GM23338 (cell line): Measurements from ENCODE around the gene BARX1. TPM values are rescaled to one million over a fixed set of nuclear protein-coding genes. Genes with fewer than 3 reads are reported as not detected.

Source experiments
- ATAC-seq: fragments of 200-7000 bp; cut with Tn5 transposase; 3 replicates; pipeline ENCODE4 v1.9.1; 2020
- DNase-seq: peaks from one replicate; pipeline ENCODE4 v3.0.0-alpha.2; 2015; ENCODE audit warnings: low spot score
- H2AFZ ChIP-seq: fragments of 200-600 bp; sonication (generic); 2 replicates; pipeline ENCODE4 v1.8.0; 2016; ENCODE audit warnings: antibody characterized with exemption, mild to moderate bottlenecking, moderate library complexity
- H3F3A ChIP-seq: fragments of 200-600 bp; sonication (generic); replicated peaks from 2 replicates; pipeline ENCODE4 v1.8.0; 2017; ENCODE audit warnings: antibody characterized with exemption, mixed run types, low read depth
- H3K27ac ChIP-seq: fragments of 200-600 bp; sonication (generic); 2 replicates; pipeline ENCODE4 v1.6.1; 2016; ENCODE audit warnings: low read depth
- H3K27me3 ChIP-seq: fragments of 200-600 bp; sonication (generic); 2 replicates; pipeline ENCODE4 v1.8.0; 2016; ENCODE audit warnings: mild to moderate bottlenecking, mixed run types, moderate library complexity; ENCODE audit not compliant: insufficient read depth
- H3K36me3 ChIP-seq: fragments of 200-600 bp; sonication (generic); 2 replicates; pipeline ENCODE4 v1.8.0; 2016; ENCODE audit warnings: mild to moderate bottlenecking; ENCODE audit not compliant: insufficient read depth
- H3K4me1 ChIP-seq: fragments of 200-600 bp; sonication (generic); 2 replicates; pipeline ENCODE4 v1.8.0; 2016; ENCODE audit warnings: mild to moderate bottlenecking, moderate library complexity; ENCODE audit not compliant: insufficient read depth
- H3K4me2 ChIP-seq: fragments of 200-600 bp; sonication (generic); 2 replicates; pipeline ENCODE4 v1.7.1; 2017; ENCODE audit warnings: mixed run types
- H3K4me3 ChIP-seq: fragments of 200-600 bp; sonication (generic); 2 replicates; pipeline ENCODE4 v1.6.1; 2016; ENCODE audit warnings: mixed run types
- H3K79me2 ChIP-seq: fragments of 200-600 bp; sonication (generic); replicated peaks from 2 replicates; pipeline ENCODE4 v1.8.0; 2017; ENCODE audit warnings: mild to moderate bottlenecking; ENCODE audit not compliant: insufficient read depth
- H3K9me2 ChIP-seq: fragments of 200-600 bp; sonication (generic); 2 replicates; pipeline ENCODE4 v1.8.0; 2017; ENCODE audit not compliant: insufficient read depth
- H4K20me1 ChIP-seq: fragments of 200-600 bp; sonication (generic); replicated peaks from 2 replicates; pipeline ENCODE4 v1.8.0; 2017; ENCODE audit warnings: mild to moderate bottlenecking; ENCODE audit not compliant: insufficient read depth
- H3K27ac Mint-ChIP-seq: 2 replicates; pipeline ENCODE4 v1.8.0; 2020; ENCODE audit warnings: inconsistent platforms, mild to moderate bottlenecking, moderate library complexity, mixed read lengths
- H3K27me3 Mint-ChIP-seq: 3 replicates; pipeline ENCODE4 v1.8.0; 2022; ENCODE audit warnings: low read depth, mild to moderate bottlenecking, moderate library complexity, mixed read lengths, inconsistent platforms; ENCODE audit not compliant: insufficient read depth, poor library complexity
- H3K36me3 Mint-ChIP-seq: 3 replicates; pipeline ENCODE4 v1.8.0; 2021; ENCODE audit warnings: low read depth, mild to moderate bottlenecking, inconsistent platforms, moderate library complexity, mixed read lengths
- H3K4me1 Mint-ChIP-seq: 3 replicates; pipeline ENCODE4 v1.8.0; 2020; ENCODE audit warnings: mild to moderate bottlenecking, inconsistent platforms, mixed read lengths
- H3K4me3 Mint-ChIP-seq: 3 replicates; pipeline ENCODE4 v1.8.0; 2021; ENCODE audit warnings: moderate library complexity, mild to moderate bottlenecking, inconsistent platforms, mixed read lengths
- H3K9me3 Mint-ChIP-seq: 3 replicates; pipeline ENCODE4 v1.8.0; 2020; ENCODE audit warnings: moderate library complexity, mild to moderate bottlenecking, inconsistent platforms, mixed read lengths
- CREB1 ChIP-seq: fragments of 250-450 bp; sonication (Bioruptor Pico); IDR thresholded peaks from 2 replicates; pipeline ENCODE4 v1.5.0; 2020; ENCODE audit warnings: low read depth, mild to moderate bottlenecking, moderate library complexity
- CTCF ChIP-seq, 2 experiments: fragments of 200-600 bp in 1 of 2; sonication (generic) in 1 of 2; conservative IDR thresholded peaks; 2 replicates each; pipeline versions ENCODE4 v1.5.1 to v1.6.1; 2016 to 2017; ENCODE audit warnings: antibody characterized with exemption in 2 of 2, low read depth in 2 of 2, mild to moderate bottlenecking in 2 of 2, moderate library complexity in 1 of 2
- ETS1 ChIP-seq: IDR thresholded peaks from 2 replicates; pipeline ENCODE4 v1.6.1; 2016; ENCODE audit warnings: antibody characterized with exemption
- EZH2 ChIP-seq: fragments of 200-600 bp; sonication (generic); IDR thresholded peaks from one replicate; pipeline ENCODE4 v1.8.0; 2017; ENCODE audit warnings: antibody characterized with exemption, mild to moderate bottlenecking, low read depth; ENCODE audit not compliant: unreplicated experiment
- EZH2phosphoT487 ChIP-seq: fragments of 200-600 bp; sonication (generic); IDR thresholded peaks from one replicate; pipeline ENCODE4 v1.8.1; 2018; ENCODE audit warnings: antibody characterized with exemption; ENCODE audit not compliant: unreplicated experiment
- JUNB ChIP-seq: IDR thresholded peaks from one replicate; pipeline ENCODE4 v1.6.1; 2016; ENCODE audit warnings: antibody characterized with exemption; ENCODE audit not compliant: unreplicated experiment
- NANOG ChIP-seq: IDR thresholded peaks from 2 replicates; pipeline ENCODE4 v1.6.1; 2016; ENCODE audit warnings: antibody characterized with exemption, borderline replicate concordance
- POLR2AphosphoS5 ChIP-seq: IDR thresholded peaks from 2 replicates; pipeline ENCODE4 v1.6.1; 2016; ENCODE audit warnings: antibody characterized with exemption, low read depth
- REST ChIP-seq: IDR thresholded peaks from one replicate; pipeline ENCODE4 v1.6.1; 2018; ENCODE audit warnings: antibody characterized with exemption; ENCODE audit not compliant: unreplicated experiment
- STAT1 ChIP-seq: IDR thresholded peaks from one replicate; pipeline ENCODE4 v1.6.1; 2016; ENCODE audit warnings: antibody characterized with exemption; ENCODE audit not compliant: unreplicated experiment
- ZNF114 ChIP-seq: fragments of 250-450 bp; sonication (Bioruptor Pico); IDR thresholded peaks from 2 replicates; pipeline ENCODE4 v1.5.0; 2020; ENCODE audit warnings: mild to moderate bottlenecking, moderate library complexity
- ZNF331 ChIP-seq: fragments of 250-450 bp; sonication (Bioruptor Pico); IDR thresholded peaks from 2 replicates; pipeline ENCODE4 v1.5.0; 2020; ENCODE audit warnings: low read depth, mild to moderate bottlenecking, moderate library complexity
- polyA plus RNA-seq: library from polyadenylated mRNA; unstranded; fragments of >200 nt; fragmentation: Nextera tagmentation; extraction: Ambion mirVana; gene quantifications from 2 replicates; pipeline ENCODE4 v1.2.1, GENCODE V29; 2016
- total RNA-seq: library from RNA; depleted of rRNA; stranded (reverse); fragments of >200 nt; shearing (Covaris generic); gene quantifications from 2 replicates; pipeline ENCODE4 v1.2.3, GENCODE V29; 2014
- TF ChIP-seq, protein P1 (sequence below): fragments of 250-450 bp; sonication (Bioruptor Pico); IDR thresholded peaks from 2 replicates; pipeline ENCODE4 v1.5.0; 2020; ENCODE audit warnings: mild to moderate bottlenecking, moderate library complexity

BARX1 gene
- total and polyA plus RNA-seq, 2 experiments from 2014 or later = 0.87 to 1.6 TPM

GRCh38 chr9:93942161-93942560, 13.0 kb downstream of the BARX1 start:
- H3K4me2 ChIP-seq = 0 out of 2 replicates have a peak overlapping the region, but pooled peaks have one; percentile 60
- Mint-ChIP-seq H3K9me3 (peaks cover 8% of the 10 kb centered on the region; the same call in 2 of the 3 replicates), H3K4me1 (peaks cover 30% of the 10 kb centered on the region), H3K36me3 (no peaks in the 10 kb centered on the region; the same call in 2 of the 3 replicates), H3K4me3 (no peak overlapping the region), H3K27ac (no peak overlapping the region), H3K27me3 (peaks cover 73% of the 10 kb centered on the region)
- peaks cover 57% of the 10 kb centered on the region for H3K27me3 ChIP-seq
- TF ChIP-seq REST (no peak), ZNF114 (CRISPR knock-in tag) (no peak), ZNF331 (CRISPR knock-in tag) (no peak), EZH2 (no peak), POLR2AphosphoS5 (no peak), CREB1 (CRISPR knock-in tag) (no peak), CTCF (conservative IDR thresholded peaks at IDR 0.05; ENCODE audit: low read depth in 2 of 2) (no peak), ETS1 (no peak), JUNB (no peak), STAT1 (no peak), NANOG (no peak), EZH2phosphoT487 (no peak)
- TF ChIP-seq, protein P1, sequence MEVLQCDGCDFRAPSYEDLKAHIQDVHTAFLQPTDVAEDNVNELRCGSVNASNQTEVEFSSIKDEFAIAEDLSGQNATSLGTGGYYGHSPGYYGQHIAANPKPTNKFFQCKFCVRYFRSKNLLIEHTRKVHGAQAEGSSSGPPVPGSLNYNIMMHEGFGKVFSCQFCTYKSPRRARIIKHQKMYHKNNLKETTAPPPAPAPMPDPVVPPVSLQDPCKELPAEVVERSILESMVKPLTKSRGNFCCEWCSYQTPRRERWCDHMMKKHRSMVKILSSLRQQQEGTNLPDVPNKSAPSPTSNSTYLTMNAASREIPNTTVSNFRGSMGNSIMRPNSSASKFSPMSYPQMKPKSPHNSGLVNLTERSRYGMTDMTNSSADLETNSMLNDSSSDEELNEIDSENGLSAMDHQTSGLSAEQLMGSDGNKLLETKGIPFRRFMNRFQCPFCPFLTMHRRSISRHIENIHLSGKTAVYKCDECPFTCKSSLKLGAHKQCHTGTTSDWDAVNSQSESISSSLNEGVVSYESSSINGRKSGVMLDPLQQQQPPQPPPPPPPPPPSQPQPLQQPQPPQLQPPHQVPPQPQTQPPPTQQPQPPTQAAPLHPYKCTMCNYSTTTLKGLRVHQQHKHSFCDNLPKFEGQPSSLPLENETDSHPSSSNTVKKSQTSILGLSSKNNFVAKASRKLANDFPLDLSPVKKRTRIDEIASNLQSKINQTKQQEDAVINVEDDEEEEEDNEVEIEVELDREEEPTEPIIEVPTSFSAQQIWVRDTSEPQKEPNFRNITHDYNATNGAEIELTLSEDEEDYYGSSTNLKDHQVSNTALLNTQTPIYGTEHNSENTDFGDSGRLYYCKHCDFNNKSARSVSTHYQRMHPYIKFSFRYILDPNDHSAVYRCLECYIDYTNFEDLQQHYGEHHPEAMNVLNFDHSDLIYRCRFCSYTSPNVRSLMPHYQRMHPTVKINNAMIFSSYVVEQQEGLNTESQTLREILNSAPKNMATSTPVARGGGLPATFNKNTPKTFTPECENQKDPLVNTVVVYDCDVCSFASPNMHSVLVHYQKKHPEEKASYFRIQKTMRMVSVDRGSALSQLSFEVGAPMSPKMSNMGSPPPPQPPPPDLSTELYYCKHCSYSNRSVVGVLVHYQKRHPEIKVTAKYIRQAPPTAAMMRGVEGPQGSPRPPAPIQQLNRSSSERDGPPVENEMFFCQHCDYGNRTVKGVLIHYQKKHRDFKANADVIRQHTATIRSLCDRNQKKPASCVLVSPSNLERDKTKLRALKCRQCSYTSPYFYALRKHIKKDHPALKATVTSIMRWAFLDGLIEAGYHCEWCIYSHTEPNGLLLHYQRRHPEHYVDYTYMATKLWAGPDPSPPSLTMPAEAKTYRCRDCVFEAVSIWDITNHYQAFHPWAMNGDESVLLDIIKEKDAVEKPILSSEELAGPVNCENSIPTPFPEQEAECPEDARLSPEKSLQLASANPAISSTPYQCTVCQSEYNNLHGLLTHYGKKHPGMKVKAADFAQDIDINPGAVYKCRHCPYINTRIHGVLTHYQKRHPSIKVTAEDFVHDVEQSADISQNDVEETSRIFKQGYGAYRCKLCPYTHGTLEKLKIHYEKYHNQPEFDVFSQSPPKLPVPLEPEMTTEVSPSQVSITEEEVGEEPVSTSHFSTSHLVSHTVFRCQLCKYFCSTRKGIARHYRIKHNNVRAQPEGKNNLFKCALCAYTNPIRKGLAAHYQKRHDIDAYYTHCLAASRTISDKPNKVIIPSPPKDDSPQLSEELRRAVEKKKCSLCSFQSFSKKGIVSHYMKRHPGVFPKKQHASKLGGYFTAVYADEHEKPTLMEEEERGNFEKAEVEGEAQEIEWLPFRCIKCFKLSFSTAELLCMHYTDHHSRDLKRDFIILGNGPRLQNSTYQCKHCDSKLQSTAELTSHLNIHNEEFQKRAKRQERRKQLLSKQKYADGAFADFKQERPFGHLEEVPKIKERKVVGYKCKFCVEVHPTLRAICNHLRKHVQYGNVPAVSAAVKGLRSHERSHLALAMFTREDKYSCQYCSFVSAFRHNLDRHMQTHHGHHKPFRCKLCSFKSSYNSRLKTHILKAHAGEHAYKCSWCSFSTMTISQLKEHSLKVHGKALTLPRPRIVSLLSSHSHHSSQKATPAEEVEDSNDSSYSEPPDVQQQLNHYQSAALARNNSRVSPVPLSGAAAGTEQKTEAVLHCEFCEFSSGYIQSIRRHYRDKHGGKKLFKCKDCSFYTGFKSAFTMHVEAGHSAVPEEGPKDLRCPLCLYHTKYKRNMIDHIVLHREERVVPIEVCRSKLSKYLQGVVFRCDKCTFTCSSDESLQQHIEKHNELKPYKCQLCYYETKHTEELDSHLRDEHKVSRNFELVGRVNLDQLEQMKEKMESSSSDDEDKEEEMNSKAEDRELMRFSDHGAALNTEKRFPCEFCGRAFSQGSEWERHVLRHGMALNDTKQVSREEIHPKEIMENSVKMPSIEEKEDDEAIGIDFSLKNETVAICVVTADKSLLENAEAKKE (CRISPR knock-in tag) = no peak
- H3K4me1 ChIP-seq = peaks cover 28% of the 10 kb centered on the region
- no peak for DNase-seq
- H3K9me2 ChIP-seq = no peaks in the 10 kb centered on the region
- no peak overlapping the region for H3K4me3 ChIP-seq
- H3K79me2 ChIP-seq = no peaks in the 10 kb centered on the region
- H3K36me3 ChIP-seq = no peaks in the 10 kb centered on the region; the same call in 1 of the 2 replicates
- no peak overlapping the region for H2AFZ ChIP-seq
- H4K20me1 ChIP-seq = peaks cover 7% of the 10 kb centered on the region; the same call in 1 of the 2 replicates
- 0 out of 2 replicates have a peak, but pooled peaks cover 4% of the 10 kb centered on the region for H3F3A ChIP-seq
- no peak for ATAC-seq
- no peak overlapping the region for H3K27ac ChIP-seq
